H1 (cell line): Measurements from ENCODE around the gene HMMR. TPM values are rescaled to one million over a fixed set of nuclear protein-coding genes. Genes with fewer than 3 reads are reported as not detected.
"Not testable (repeated sequence)": the region's sequence is repeated elsewhere in the genome, so short reads cannot be mapped to it uniquely, and the experiment has no call there.

Experiments used
- CTCF ChIA-PET: fragments of 300-600 bp; sonication (Branson Sonifier 250); formaldehyde crosslinking; loops from one replicate; lab custom pipeline; 2021; ENCODE audit not compliant: partially characterized antibody; lab: Charles Lee
- POLR2A ChIA-PET: fragments of 300-600 bp; sonication (Branson Sonifier 250); formaldehyde crosslinking; loops from one replicate; lab custom pipeline; 2021; ENCODE audit warnings: inconsistent platforms; ENCODE audit not compliant: partially characterized antibody; lab: Charles Lee
- DNase-seq, 2 experiments: peaks; one replicate each; pipeline versions ENCODE4 v3.0.0 to v3.0.0-alpha.2; 2010 to 2022; ENCODE audit warnings: low spot score in 2 of 2, low read depth in 1 of 2, mixed read lengths in 1 of 2
- FAIRE-seq: peaks from 2 replicates; lab custom pipeline; 2011; peaks lifted over from hg19 to GRCh38; lab: Jason Lieb, UNC
- H2AFZ ChIP-seq: 2 replicates; pipeline ENCODE4 v1.8.1; 2012; ENCODE audit warnings: low read length, inconsistent platforms
- H2AK5ac ChIP-seq: 2 replicates; pipeline ENCODE4 v1.6.1; 2013; ENCODE audit warnings: low read depth, low read length
- H2BK120ac ChIP-seq: replicated peaks from 2 replicates; pipeline ENCODE3; 2013; ENCODE audit warnings: low read depth, low read length, inconsistent platforms
- H2BK12ac ChIP-seq: 2 replicates; pipeline ENCODE4 v1.6.1; 2013; ENCODE audit warnings: low read depth, low read length
- H2BK15ac ChIP-seq: 2 replicates; pipeline ENCODE4 v1.6.1; 2013; ENCODE audit warnings: low read length
- H2BK20ac ChIP-seq: 2 replicates; pipeline ENCODE4 v1.6.1; 2013; ENCODE audit warnings: low read length
- H2BK5ac ChIP-seq: 2 replicates; pipeline ENCODE4 v1.6.1; 2013; ENCODE audit warnings: low read depth, low read length
- H3K14ac ChIP-seq: 2 replicates; pipeline ENCODE4 v1.6.1; 2013; ENCODE audit warnings: inconsistent platforms; ENCODE audit not compliant: insufficient read length
- H3K18ac ChIP-seq: 2 replicates; pipeline ENCODE4 v1.6.1; 2013; ENCODE audit warnings: low read length; ENCODE audit errors: extremely low read depth
- H3K23ac ChIP-seq: 2 replicates; pipeline ENCODE4 v1.6.1; 2013; ENCODE audit warnings: inconsistent platforms; ENCODE audit not compliant: insufficient read length
- H3K23me2 ChIP-seq: 2 replicates; pipeline ENCODE4 v1.6.1; 2013; ENCODE audit warnings: low read depth, low read length
- H3K27ac ChIP-seq: 2 replicates; pipeline ENCODE4 v1.6.1; 2011; ENCODE audit warnings: low read depth, low read length, inconsistent platforms
- H3K27me3 ChIP-seq, 4 experiments: replicated peaks in 1 of 4; 1 replicate in 1 of 4; 2 replicates in 3 of 4; pipeline versions ENCODE4 v1.6.1 to v1.8.1; 2011 to 2013; ENCODE audit warnings: low read length in 3 of 4, mild to moderate bottlenecking in 3 of 4, inconsistent platforms in 2 of 4, mixed read lengths in 2 of 4, moderate library complexity in 1 of 4; ENCODE audit not compliant: control insufficient read depth in 3 of 4, insufficient read depth in 3 of 4; ENCODE audit errors: extremely low read depth in 1 of 4
- H3K36me3 ChIP-seq, 4 experiments: 2 replicates each; pipeline versions ENCODE4 v1.6.1 to v1.8.1; 2011 to 2013; ENCODE audit warnings: mild to moderate bottlenecking in 4 of 4, low read length in 3 of 4, moderate library complexity in 2 of 4, control low read depth in 1 of 4, inconsistent platforms in 1 of 4; ENCODE audit not compliant: insufficient read depth in 4 of 4, control insufficient read depth in 2 of 4
- H3K4ac ChIP-seq: replicated peaks from 2 replicates; pipeline ENCODE3; 2013; ENCODE audit warnings: low read length, low read depth, mixed read lengths, inconsistent platforms; ENCODE audit not compliant: insufficient read length
- H3K4me1 ChIP-seq, 4 experiments: replicated peaks in 1 of 4; 1 replicate in 1 of 4; 2 replicates in 3 of 4; pipeline versions ENCODE4 v1.6.1 to v1.8.1; 2011 to 2013; ENCODE audit warnings: low read length in 3 of 4, inconsistent platforms in 2 of 4, mixed read lengths in 1 of 4; ENCODE audit not compliant: insufficient read depth in 4 of 4, control insufficient read depth in 3 of 4
- H3K4me2 ChIP-seq, 2 experiments: 2 replicates each; pipeline versions ENCODE4 v1.6.1 to v1.8.1; 2011 to 2013; ENCODE audit warnings: low read depth in 2 of 2, low read length in 2 of 2, control low read depth in 1 of 2, inconsistent platforms in 1 of 2, mild to moderate bottlenecking in 1 of 2; ENCODE audit not compliant: insufficient read depth in 1 of 2
- H3K4me3 ChIP-seq, 4 experiments: fragments of 200-600, 300-600 bp in 1 of 4; sonication (generic), shearing (Covaris generic), sonication (Bioruptor Twin) in 1 of 4; 2 replicates each; pipeline versions ENCODE4 v1.5.1 to v1.8.1; 2011 to 2016; ENCODE audit warnings: low read length in 4 of 4, low read depth in 3 of 4, control low read depth in 2 of 4, inconsistent platforms in 2 of 4, mild to moderate bottlenecking in 2 of 4, mixed read lengths in 1 of 4, moderate library complexity in 1 of 4; ENCODE audit not compliant: insufficient read depth in 2 of 4; ENCODE audit errors: extremely low read depth in 1 of 4
- H3K56ac ChIP-seq: replicated peaks from 2 replicates; pipeline ENCODE3; 2013; ENCODE audit warnings: low read depth, mild to moderate bottlenecking, mixed read lengths, low read length, inconsistent platforms; ENCODE audit not compliant: insufficient read length
- H3K79me1 ChIP-seq: 2 replicates; pipeline ENCODE4 v1.6.1; 2013; ENCODE audit warnings: low read depth, low read length, control low read depth
- H3K79me2 ChIP-seq, 2 experiments: 2 replicates each; pipeline versions ENCODE4 v1.6.1 to v1.8.1; 2012 to 2013; ENCODE audit warnings: low read length in 2 of 2, mild to moderate bottlenecking in 2 of 2, inconsistent platforms in 1 of 2; ENCODE audit not compliant: insufficient read depth in 2 of 2, control insufficient read depth in 1 of 2
- H3K9ac ChIP-seq, 4 experiments: replicated peaks in 1 of 4; 1 replicate in 1 of 4; 2 replicates in 3 of 4; pipeline versions ENCODE4 v1.6.1 to v1.8.1; 2011 to 2013; ENCODE audit warnings: low read depth in 3 of 4, low read length in 3 of 4, control low read depth in 2 of 4, mild to moderate bottlenecking in 2 of 4, moderate library complexity in 2 of 4, inconsistent platforms in 1 of 4; ENCODE audit errors: extremely low read depth in 1 of 4
- H3K9me3 ChIP-seq, 2 experiments: 2 replicates each; pipeline versions ENCODE4 v1.6.1 to v1.8.1; 2012 to 2013; ENCODE audit warnings: mild to moderate bottlenecking in 2 of 2, moderate library complexity in 2 of 2, control low read depth in 1 of 2, inconsistent platforms in 1 of 2, low read depth in 1 of 2, low read length in 1 of 2, mixed read lengths in 1 of 2; ENCODE audit not compliant: insufficient read depth in 2 of 2
- H4K20me1 ChIP-seq, 2 experiments: replicated peaks in 1 of 2; 2 replicates each; pipeline versions ENCODE3 to v1.8.1; 2011 to 2013; ENCODE audit warnings: inconsistent platforms in 2 of 2, low read length in 2 of 2, mild to moderate bottlenecking in 1 of 2; ENCODE audit not compliant: insufficient read depth in 2 of 2, control insufficient read depth in 1 of 2
- H4K5ac ChIP-seq: 2 replicates; pipeline ENCODE4 v1.6.1; 2013; ENCODE audit warnings: low read length, low read depth, mixed read lengths, inconsistent platforms; ENCODE audit not compliant: insufficient read length
- H4K8ac ChIP-seq: 2 replicates; pipeline ENCODE4 v1.8.0; 2013; ENCODE audit warnings: mild to moderate bottlenecking, moderate library complexity, low read length, inconsistent platforms; ENCODE audit not compliant: insufficient read depth; ENCODE audit errors: extremely low read depth
- H4K91ac ChIP-seq: replicated peaks from 2 replicates; pipeline ENCODE3; 2013; ENCODE audit warnings: low read length, mixed read lengths, inconsistent platforms; ENCODE audit not compliant: insufficient read length
- WGBS, 2 experiments: shearing (Covaris generic) in 1 of 2; methylation state at CpG; one replicate each; pipeline versions ENCODE4 v1.1.6 to v1.1.7; 2013 to 2015; ENCODE audit warnings: low lambda C conversion rate in 2 of 2, mixed read lengths in 2 of 2, inconsistent platforms in 1 of 2, low coverage in 1 of 2, missing lambda C conversion rate in 1 of 2; ENCODE audit not compliant: insufficient replicate concordance in 2 of 2, insufficient coverage in 1 of 2, insufficient read length in 1 of 2; ENCODE audit errors: extremely low coverage in 1 of 2, missing lambda C conversion rate in 1 of 2; 5-methylcytosine and 5-hydroxymethylcytosine counted together
- polyA plus RNA-seq, 7 experiments: library from polyadenylated mRNA; depleted of rRNA in 3 of 7; stranded (reverse) in 5 of 7; unstranded in 2 of 7; fragments of >200 nt in 5 of 7; fragments of 200-250 nt in 2 of 7; gene quantifications; 1 replicate in 5 of 7; 2 replicates in 1 of 7; 4 replicates in 1 of 7; pipeline versions ENCODE4 v1.2.1 to v1.2.3, GENCODE V29; 2011 to 2013; ENCODE audit warnings: missing spikeins in 2 of 7, mixed read lengths in 2 of 7
- total RNA-seq: library from RNA; stranded (reverse); fragmentation: NEBNext Ultra II Directional; extraction: Animal tissue kit (Norgen Biotek cat#: 25700); gene quantifications from 2 replicates; pipeline ENCODE4 v1.2.1, GENCODE V29; 2021

HMMR gene
- total and polyA plus RNA-seq, 2 of the 8 experiments (the other 6 are each of a cell fraction or from before 2014, with no cell fraction given) = 17.5 to 77.3 TPM

GRCh38 chr5:163536442-163536841 is 76.0 kb downstream of the HMMR start:
- H2AK5ac ChIP-seq, H3K18ac ChIP-seq, FAIRE-seq, H3K9me3 ChIP-seq, H3K23ac ChIP-seq, H3K9ac ChIP-seq, H3K79me2 ChIP-seq, H2BK5ac ChIP-seq, H2BK20ac ChIP-seq, H3K36me3 ChIP-seq, H2BK15ac ChIP-seq, H4K5ac ChIP-seq, H3K23me2 ChIP-seq, H3K56ac ChIP-seq, H3K4me2 ChIP-seq, H3K27me3 ChIP-seq, H3K14ac ChIP-seq, H3K4ac ChIP-seq, H4K91ac ChIP-seq, H3K79me1 ChIP-seq, H2BK120ac ChIP-seq, H4K20me1 ChIP-seq, H2BK12ac ChIP-seq, DNase-seq, H3K27ac ChIP-seq, H4K8ac ChIP-seq, H3K4me3 ChIP-seq, H2AFZ ChIP-seq: not testable (repeated sequence)
- WGBS, 2 experiments = 83% methylated on average over 1 of the region's 3 CpGs; no CpG with 5 or more reads in 1 of the 2 experiments
- ChIA-PET CTCF (interaction anchor here (0.9 to 1.7 kb wide), 3 partner anchors 11 to 44 kb away, joined by 3 to 9 read pairs (median 3); no protein-coding TSS in a partner anchor), POLR2A (interaction anchor here (1.1 to 1.2 kb wide), 3 partner anchors 29 to 33 kb away, joined by 3 to 4 read pairs (median 4); partner anchors contain the start of gene MAT2B)
- peaks cover 2 to 27% (median 11%) of the 10 kb centered on the region in 4 experiments; a peak in 6 of 7 replicates for H3K4me1 ChIP-seq
